GM03348 (cell line): ENCODE results near the gene CDON.

Source experiments
- DNase-seq: peaks from one replicate; pipeline ENCODE4 v3.0.0; 2012; ENCODE audit warnings: low spot score

CDON gene

GRCh38 chr11:125944350-125945010, 118.2 kb downstream of the CDON start:
- DNase-seq, result no peak

DNA sequence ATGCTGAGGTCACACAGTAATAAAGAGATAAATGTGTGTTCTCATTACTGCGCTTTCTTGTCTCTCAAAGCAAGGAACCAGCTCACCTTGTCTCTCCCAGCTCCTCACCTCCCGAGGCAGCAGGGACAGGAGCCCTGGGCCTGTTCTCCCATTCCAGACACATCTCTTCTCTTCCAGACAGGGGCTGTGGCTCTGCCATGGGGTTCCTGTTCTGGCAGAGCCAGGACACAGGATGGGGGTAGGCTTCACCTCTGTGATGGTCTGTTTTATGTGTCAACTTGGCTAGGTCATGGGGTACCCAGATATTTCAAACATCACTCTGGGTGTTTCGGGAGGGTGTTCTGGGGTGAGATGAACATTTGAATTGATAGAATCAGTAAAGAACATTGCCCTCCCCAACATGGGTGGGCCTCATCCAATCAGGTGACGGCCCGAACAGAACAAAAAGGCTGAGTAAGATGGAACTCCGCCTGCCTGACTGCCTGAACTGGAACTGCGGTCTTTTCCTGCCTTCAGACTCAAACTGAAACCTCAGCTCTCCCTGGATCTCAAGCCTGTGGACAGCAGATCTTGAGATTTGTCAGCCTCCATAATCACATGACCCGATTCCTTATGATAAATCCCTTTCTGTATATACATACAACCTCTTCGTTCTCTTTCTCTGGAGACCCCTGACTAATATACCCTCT, 118.9 kb downstream of the CDON start:
- DNase-seq, result no peak

GRCh38 chr11:125942771-125943428, 119.8 kb downstream of the CDON start:
- DNase-seq, result no peak

DNA sequence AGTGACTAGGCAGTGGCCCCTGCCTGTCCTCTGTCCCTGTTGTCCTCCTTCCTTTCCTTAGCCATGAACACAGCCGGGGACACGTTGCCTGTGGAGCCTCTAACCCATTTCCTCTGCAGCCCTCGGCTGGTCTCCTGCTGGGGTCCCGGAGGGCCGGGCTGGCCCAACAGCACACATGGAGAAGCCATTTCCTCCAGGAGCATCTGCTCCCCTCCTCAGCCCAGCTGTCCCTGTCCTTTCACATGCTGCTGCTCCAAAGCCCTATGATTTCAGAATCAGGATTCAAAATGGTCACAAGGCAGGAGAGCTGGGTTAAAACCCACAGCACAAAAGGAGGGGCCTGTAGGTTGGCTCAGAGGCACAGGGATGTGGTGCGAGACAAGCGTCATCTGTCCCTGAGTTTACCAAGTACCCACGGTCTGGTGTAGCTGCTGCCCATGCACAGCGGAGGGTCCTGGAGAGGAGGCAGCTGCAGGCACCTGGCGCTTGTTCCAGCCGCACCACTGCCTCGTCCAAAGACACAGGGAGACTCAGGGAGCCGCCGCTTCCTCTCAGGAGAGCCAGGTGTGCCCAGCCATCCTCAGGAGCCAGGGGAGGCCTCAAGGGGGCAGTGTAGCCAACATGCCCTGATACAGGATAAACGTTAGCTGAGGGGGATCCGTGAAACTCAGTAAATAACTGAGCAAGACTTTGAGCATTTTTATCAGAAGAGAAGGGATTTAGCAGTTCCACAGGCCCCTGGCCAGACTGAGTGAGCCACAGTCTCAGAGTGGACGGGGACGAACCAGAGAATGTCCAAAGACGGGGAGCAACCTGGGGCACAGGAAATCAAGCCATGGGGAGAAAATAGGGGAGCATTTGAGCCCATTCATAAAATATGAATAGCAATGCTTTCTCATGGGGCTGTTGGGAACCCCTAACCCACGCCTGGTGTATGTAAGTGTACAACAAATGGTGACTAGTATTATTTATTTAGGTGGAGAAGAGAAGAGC, 120.8 kb downstream of the CDON start:
- peak; percentile 68 for DNase-seq

DNA sequence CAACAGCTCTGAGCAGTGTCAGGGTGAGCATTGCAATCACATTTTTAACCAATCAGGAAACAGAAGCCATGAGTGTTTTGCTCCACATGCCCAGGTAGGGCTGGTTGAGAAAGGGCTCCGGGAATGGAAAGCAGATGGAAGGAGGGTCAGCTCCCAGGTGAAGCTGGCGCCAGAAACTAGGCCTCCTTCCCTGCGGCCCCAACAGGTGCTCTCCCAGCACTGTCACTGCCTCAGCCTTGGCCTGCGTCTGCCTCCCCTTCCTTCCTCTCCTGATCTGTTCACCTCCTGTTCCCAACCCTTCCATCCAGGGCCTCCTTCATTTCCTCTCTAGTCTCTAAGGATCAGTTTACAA, 121.4 kb downstream of the CDON start:
- no peak for DNase-seq

DNA sequence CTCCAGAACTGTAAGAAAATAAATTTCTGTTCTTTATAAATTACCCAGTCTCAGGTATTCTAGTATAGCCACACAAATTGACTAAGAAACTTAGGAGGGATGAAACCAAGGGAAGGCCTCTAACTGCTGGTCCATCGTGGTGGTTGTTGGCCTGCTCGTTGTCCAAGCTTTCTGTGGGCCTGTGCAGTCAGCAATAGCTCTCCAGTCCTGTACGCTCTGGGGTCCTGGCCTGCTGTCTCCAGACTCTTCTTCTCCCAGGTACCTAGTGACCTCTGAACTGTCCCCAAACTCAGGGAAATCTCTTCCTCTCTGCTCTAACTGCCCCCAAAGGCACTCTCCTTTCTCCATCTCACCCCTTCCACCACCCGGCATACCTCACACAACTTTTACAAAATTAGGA, 122.5 kb downstream of the CDON start:
- DNase-seq, result no peak

DNA sequence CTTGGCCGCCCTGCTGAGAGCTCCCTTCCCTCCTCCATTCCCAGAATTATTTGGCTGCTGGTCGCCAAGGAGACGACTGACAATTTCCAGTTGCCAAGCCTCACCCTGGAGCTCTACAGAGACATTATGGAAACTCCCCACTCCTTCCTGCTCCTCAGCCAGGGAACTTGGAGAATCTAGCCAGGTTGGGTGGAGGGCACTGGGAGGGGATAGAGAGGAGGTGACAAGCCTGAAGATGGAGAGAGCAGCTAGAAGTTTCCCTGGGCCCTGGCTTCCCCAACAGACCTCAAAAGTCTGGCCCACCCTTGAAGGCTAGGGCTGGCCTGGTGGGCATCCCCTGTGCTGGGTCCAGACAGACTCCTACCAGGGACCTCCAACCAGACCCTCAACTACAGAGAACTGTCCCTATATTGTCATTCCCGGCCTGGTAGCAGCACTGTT, 123.6 kb downstream of the CDON start:
- DNase-seq, result no peak

GRCh38 chr11:125938418-125938817, 124.2 kb downstream of the CDON start:
- no peak for DNase-seq

DNA sequence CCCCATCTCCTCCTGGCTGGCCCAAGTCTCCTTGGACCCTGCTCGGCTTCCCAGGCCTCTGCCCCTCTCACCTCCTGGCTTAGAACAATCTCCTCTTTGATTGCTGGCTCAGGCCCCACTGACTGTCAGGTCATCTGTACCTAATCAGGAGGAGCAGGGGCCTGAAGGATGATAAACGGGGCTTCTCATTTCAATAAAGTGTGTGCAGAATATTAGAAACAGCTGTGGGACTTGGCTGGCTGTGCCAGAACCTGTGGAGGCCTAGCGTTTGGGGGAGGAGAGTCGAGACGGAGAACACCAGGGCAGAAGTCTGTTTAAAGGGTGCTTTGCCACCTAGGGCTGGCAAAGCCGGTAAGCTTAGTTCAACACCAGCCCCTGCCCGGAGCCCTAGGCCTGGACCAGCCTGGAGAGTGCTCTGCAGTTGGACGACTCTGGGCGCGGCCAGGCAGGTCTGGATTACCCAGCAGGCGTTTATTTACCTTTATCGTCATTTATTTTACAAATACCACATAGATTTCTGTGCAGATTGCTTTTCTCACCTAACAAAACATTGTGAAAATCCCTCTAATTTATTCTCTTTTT, 127.0 kb downstream of the CDON start:
- no peak for DNase-seq

GRCh38 chr11:125935056-125935455, 127.6 kb downstream of the CDON start:
- DNase-seq, result no peak

- DNase-seq, result no peak
These were observed 128.2 kb downstream of the CDON start for GRCh38 chr11:125934473-125934872.

DNA sequence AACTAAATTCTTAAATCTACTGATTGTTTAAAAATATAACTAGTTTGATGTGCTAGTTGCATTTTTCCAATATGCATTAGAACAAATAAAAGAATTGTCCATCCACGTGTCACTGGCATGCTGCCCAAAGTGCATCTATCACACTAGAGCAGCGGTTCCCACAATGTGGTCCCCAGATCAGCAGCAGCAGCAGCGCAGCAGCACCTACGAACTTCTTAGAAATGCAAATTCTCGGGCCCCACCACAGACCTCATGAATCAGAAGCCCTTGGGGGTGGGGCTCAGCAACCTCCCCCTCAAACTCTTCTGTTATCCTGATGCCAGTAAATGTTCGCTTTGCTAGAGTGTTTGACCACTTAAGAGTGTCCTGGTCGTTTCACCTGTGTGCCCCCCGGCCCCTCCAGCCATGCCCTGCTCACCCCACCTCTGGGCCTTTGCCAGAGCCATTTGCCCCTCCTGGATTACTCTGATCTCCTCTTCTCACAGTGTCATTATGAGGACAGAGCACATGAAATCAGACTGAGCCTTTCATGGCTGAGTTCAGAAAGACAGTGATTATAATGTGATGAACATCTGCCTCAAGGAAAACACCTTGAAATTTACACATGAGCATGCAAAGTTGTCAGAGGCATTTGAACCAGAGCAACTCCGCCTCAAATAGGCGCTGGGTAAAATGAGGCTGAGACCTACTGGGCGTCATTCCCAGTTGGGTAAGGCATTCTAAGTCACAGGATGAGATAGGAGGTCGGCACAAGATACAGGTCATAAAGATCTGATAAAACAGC, 129.4 kb downstream of the CDON start:
- no peak for DNase-seq

- DNase-seq, result no peak
These were observed 130.4 kb downstream of the CDON start for GRCh38 chr11:125932301-125932700.

GRCh38 chr11:125931668-125932067, 131.0 kb downstream of the CDON start:
- DNase-seq, result no peak

- no peak for DNase-seq
These were observed 131.6 kb downstream of the CDON start for GRCh38 chr11:125931116-125931515.

GRCh38 chr11:125930076-125930450, 132.6 kb downstream of the CDON start:
- DNase-seq, result no peak

DNA sequence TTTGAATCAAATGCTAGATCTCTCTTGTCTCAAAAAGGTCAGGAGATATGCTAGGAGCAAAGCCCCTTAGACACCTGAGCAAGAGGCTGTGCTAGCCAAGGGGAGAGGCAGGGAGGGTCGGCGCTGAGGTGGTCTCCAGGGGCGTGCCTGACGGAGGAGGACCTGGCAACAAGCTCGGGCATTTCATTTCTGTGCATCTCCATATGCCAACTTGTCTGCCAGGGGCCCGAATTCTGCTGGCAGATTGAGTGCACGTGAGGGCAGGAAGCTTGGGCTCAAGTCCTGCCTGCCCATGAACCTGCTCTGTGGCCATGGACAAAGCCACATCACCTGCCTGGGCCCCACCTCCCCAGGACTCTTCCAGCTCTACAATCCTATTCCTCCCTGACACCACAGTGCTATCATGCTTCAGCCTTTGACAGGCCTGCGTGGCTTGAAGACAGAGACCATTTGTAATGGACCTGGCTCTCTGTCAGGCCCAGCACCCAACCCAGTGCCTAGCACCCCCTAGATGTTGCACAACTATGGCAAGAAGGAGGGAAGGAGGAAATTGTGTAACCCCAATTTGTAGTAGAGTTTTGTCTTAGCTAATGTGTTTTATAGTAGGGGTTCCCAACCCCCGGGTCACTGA, 133.1 kb downstream of the CDON start:
- DNase-seq, result no peak

GRCh38 chr11:125926682-125927081, 136.0 kb downstream of the CDON start:
- DNase-seq, result no peak

- no peak for DNase-seq
These were observed 136.9 kb downstream of the CDON start for GRCh38 chr11:125925804-125926203.

GRCh38 chr11:125925247-125925740, 137.4 kb downstream of the CDON start:
- DNase-seq, result no peak
